ENCODE data around the gene PRKAG1.

PRKAG1 gene

GRCh38 chr12:48957141-48958048 is 61.2 kb downstream of the PRKAG1 start, which contains the start of gene ARF3:
Gene ARF3 (minus strand): TSS chr12:48957487. CDS start chr12:48941095, 16,392 bp downstream.
- ChIA-PET POLR2A (ENCODE audit: low non-redundant PET) (interaction anchor here (0.6 to 0.9 kb wide), 4 partner anchors 10 to 242 kb away, joined by 3 to 6 read pairs (median 5); partner anchors contain the start of gene DDX23), CTCF (interaction anchor here (0.5 to 1.4 kb wide), 4 partner anchors 21 to 104 kb away, joined by 3 to 7 read pairs (median 5); partner anchors contain the start of gene WNT1)
- peak within 1 kb of the TSS; percentile 88 for H3K27ac ChIP-seq
- TF ChIP-seq, protein P1, sequence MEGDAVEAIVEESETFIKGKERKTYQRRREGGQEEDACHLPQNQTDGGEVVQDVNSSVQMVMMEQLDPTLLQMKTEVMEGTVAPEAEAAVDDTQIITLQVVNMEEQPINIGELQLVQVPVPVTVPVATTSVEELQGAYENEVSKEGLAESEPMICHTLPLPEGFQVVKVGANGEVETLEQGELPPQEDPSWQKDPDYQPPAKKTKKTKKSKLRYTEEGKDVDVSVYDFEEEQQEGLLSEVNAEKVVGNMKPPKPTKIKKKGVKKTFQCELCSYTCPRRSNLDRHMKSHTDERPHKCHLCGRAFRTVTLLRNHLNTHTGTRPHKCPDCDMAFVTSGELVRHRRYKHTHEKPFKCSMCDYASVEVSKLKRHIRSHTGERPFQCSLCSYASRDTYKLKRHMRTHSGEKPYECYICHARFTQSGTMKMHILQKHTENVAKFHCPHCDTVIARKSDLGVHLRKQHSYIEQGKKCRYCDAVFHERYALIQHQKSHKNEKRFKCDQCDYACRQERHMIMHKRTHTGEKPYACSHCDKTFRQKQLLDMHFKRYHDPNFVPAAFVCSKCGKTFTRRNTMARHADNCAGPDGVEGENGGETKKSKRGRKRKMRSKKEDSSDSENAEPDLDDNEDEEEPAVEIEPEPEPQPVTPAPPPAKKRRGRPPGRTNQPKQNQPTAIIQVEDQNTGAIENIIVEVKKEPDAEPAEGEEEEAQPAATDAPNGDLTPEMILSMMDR (conservative IDR thresholded peaks at IDR 0.05; ENCODE audit: low read depth) = no peak
- DNase-seq (ENCODE audit: low spot score) = peak; percentile 96

DNA sequence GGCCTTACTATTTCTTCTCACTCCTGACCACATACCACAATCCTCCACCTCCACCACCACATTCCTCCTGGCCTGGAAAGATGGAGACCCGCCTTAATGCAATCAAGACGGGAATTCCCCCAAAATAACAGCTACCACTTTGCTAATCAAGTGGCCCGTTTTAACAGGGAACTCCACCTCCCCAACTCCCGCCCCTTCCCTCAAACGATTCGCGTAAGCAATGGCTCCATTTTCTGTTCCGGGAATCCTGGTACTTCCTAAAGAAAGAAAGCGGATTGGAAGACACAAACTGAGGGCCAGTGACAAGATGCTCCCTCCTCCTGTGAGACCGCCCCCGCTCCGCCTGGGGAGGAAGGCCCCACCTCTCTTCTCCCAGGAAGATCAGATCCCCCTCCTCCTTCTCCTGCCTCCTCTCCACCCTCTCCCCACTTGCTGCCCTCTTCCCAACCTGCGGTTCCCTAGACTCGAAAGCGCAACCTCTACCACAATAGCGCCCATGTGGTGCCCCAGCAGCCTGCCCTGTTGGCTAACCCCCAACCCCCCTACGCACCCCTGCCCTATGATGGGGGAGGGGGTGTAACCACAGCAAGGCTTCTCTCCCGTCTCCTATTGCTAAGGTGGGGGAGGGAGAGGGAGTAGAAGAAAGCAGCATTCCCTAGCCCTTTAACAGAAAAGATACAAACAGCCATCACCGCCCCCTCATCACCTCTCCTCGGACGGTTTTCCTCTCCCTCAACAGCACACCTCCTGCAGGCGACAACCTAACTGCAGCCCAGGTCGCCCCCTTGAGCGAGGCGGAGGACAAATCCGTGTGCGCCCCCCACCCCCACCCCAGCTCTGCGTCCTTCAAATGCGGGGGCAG is 62.1 kb downstream of the PRKAG1 start:
- CTCF ChIA-PET = interaction anchor here (0.6 to 1.4 kb wide), 3 partner anchors 20 to 103 kb away, joined by 3 to 7 read pairs (median 6); no protein-coding TSS in a partner anchor
- H3K27ac ChIP-seq = peak overlapping the region; percentile 88
- POLR2A ChIA-PET (ENCODE audit: low non-redundant PET) = interaction anchor here (0.6 kb wide), 1 partner anchor 172 kb away, joined by 6 read pairs; no protein-coding TSS in a partner anchor
- TF ChIP-seq, protein P1 (conservative IDR thresholded peaks at IDR 0.05; ENCODE audit: low read depth) = no peak
- peak; percentile 93 for DNase-seq (ENCODE audit: low spot score)

DNA sequence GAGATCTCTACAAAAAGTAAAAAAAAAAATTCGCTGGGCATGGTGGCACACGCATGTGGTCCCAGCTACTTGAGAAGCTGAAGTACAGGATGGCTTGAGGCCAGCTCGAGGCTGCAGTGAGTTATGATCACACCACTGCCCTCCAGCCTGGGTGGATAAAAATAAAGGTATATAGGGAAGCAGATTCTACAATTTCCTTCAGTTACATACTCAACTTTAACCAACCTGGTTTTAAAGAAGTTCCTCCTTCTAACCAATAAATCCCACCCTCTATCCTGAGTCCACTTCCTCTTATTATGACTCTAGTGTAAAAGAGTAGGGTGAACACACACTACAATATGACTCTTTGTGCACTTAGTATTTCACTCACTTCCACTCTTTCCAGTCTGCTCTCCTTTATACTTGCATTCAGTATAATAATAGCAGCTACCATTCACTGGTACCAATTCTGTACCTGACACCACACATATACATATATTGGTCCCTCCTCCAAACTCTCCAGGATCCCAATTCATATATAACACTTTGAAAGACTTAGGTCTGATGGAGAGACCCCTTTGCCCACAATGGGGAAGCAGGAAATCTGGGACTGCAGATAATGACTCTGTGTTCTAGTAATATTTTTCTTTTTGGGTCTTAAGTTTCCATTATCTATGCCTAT is 63.6 kb downstream of the PRKAG1 start:
- TF ChIP-seq, protein P1 (conservative IDR thresholded peaks at IDR 0.05; ENCODE audit: low read depth) = no peak
- no peak for DNase-seq (ENCODE audit: low spot score)
- POLR2A ChIA-PET (ENCODE audit: low non-redundant PET) = no interaction called here
- no peak overlapping the region for H3K27ac ChIP-seq
- CTCF ChIA-PET = interaction anchor here (0.6 kb wide), 1 partner anchor 993 kb away, joined by 3 read pairs; no protein-coding TSS in a partner anchor

- no peak overlapping the region for H3K27ac ChIP-seq
- POLR2A ChIA-PET (ENCODE audit: low non-redundant PET) = no interaction called here
- TF ChIP-seq, protein P1 (conservative IDR thresholded peaks at IDR 0.05; ENCODE audit: low read depth) = no peak
- CTCF ChIA-PET = no interaction called here
- DNase-seq (ENCODE audit: low spot score) = no peak
Measured at GRCh38 chr12:48954061-48954460, 64.5 kb downstream of the PRKAG1 start.

- DNase-seq (ENCODE audit: low spot score) = no peak
- no peak overlapping the region for H3K27ac ChIP-seq
- CTCF ChIA-PET = interaction anchor here (0.5 to 0.9 kb wide), 3 partner anchors 17 to 410 kb away, joined by 3 read pairs; no protein-coding TSS in a partner anchor
- POLR2A ChIA-PET (ENCODE audit: low non-redundant PET) = interaction anchor here (0.5 kb wide), 1 partner anchor 76 kb away, joined by 3 read pairs; no protein-coding TSS in a partner anchor
- TF ChIP-seq, protein P1 (conservative IDR thresholded peaks at IDR 0.05; ENCODE audit: low read depth) = no peak
Measured at GRCh38 chr12:48952691-48953090, 65.9 kb downstream of the PRKAG1 start.
